Measurements from ENCODE around the gene NDUFA13. TPM values are rescaled to one million over a fixed set of nuclear protein-coding genes. Genes with fewer than 3 reads are reported as not detected.
A peak's percentile ranks its signal among the peaks of the same experiment; 100 is the strongest.

The NDUFA13 gene
- total RNA-seq, 1 donor from 2014 or later: 278 TPM

DNA sequence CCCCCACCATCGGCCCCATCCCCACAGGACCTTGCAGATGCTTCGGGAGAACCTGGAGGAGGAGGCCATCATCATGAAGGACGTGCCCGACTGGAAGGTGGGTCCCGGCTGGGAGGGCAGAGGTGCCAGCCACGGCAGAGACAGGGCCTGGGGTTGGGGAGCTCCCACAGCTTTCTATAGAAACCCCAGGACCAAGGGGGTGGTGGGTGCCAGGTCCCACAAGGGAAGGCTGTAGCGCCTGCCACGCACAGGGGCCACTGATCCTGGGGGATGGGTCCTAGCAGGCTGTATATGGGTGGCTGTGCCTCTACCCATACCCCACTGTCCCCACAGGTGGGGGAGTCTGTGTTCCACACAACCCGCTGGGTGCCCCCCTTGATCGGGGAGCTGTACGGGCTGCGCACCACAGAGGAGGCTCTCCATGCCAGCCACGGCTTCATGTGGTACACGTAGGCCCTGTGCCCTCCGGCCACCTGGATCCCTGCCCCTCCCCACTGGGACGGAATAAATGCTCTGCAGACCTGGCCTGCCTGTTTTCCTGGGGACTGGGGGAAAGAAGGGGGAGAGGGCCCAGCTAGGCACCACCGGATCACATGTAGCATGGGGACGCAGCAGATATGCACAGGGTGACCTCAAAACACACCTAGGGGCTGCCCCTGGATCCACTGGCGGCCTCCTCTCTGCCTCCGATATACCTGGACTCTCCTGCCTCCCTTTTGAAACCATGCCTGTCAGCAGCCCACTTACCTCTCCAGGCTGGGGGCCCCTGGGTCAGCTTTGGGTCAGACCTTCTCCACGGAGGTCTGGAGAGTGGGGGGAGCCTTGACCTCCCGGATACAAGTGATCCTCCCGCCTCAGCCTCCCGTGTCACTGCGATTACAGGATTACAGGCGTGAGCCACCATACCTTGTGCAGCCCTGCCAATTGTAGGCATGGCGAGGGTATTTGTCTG lies 11.9 kb downstream of the NDUFA13 start:
- H3K36me3 Mint-ChIP-seq (ENCODE audit: low read depth, unreplicated experiment): peaks cover 4% of the 10 kb centered on the region
- no peak overlapping the region for H3K4me3 Mint-ChIP-seq (ENCODE audit: unreplicated experiment)
- peaks cover 11% of the 10 kb centered on the region for H3K27me3 Mint-ChIP-seq (ENCODE audit: unreplicated experiment)
- H3K9me3 Mint-ChIP-seq (ENCODE audit: unreplicated experiment): no peaks in the 10 kb centered on the region
- H3K27ac Mint-ChIP-seq (ENCODE audit: unreplicated experiment): no peak overlapping the region
- DNase-seq (ENCODE audit: low spot score): no peak
- H3K4me1 Mint-ChIP-seq (ENCODE audit: unreplicated experiment): peaks cover 2% of the 10 kb centered on the region
- TF ChIP-seq, protein P1, sequence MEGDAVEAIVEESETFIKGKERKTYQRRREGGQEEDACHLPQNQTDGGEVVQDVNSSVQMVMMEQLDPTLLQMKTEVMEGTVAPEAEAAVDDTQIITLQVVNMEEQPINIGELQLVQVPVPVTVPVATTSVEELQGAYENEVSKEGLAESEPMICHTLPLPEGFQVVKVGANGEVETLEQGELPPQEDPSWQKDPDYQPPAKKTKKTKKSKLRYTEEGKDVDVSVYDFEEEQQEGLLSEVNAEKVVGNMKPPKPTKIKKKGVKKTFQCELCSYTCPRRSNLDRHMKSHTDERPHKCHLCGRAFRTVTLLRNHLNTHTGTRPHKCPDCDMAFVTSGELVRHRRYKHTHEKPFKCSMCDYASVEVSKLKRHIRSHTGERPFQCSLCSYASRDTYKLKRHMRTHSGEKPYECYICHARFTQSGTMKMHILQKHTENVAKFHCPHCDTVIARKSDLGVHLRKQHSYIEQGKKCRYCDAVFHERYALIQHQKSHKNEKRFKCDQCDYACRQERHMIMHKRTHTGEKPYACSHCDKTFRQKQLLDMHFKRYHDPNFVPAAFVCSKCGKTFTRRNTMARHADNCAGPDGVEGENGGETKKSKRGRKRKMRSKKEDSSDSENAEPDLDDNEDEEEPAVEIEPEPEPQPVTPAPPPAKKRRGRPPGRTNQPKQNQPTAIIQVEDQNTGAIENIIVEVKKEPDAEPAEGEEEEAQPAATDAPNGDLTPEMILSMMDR (IDR thresholded peaks at IDR 0.05; ENCODE audit: unreplicated experiment): no peak

DNA sequence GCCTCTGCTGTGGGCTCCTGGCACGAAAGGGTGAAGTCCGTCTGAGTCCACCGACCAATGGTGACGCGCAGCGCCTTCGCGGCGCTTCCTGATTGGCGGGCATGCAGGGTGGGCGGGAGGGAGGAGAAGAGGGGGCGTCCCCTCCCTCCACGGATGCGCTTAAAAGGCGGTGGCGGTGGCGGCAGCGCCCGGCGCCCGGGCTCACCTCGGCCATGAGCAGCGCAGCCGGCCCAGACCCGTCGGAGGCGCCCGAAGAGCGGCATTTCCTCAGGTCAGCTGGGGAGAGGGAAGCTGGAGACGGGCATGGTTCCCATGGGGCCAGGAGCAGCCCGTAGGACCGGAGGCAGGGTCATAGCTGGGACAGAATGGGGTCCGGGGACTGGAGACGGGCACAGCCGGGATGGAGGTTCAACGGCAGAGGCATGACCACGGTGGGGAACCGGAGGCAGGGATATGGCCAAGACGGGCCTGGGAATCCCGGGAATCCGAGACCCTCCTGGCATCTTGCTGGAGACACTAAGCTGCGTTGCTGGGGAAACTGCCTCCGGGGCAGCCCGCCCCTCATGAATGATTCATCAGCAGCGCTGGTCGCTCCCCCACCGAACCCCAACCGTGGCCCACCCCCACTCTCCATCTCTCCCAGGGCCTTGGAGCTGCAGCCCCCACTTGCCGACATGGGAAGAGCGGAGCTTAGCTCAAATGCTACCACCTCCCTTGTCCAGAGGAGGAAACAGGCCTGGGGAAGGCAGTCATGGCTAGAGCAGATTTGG lies 12.9 kb downstream of the NDUFA13 start, which contains the start of gene YJEFN3:
Gene YJEFN3, plus strand, starts transcription at position 191 of the 770 bp plus-strand sequence. Its CDS starts 22 bp downstream, at position 213.
- peaks cover 2% of the 10 kb centered on the region for H3K4me1 Mint-ChIP-seq (ENCODE audit: unreplicated experiment)
- H3K4me3 Mint-ChIP-seq (ENCODE audit: unreplicated experiment): peak within 1 kb of the TSS; percentile 56
- TF ChIP-seq, protein P1 (IDR thresholded peaks at IDR 0.05; ENCODE audit: unreplicated experiment): no peak
- H3K27me3 Mint-ChIP-seq (ENCODE audit: unreplicated experiment): peaks cover 10% of the 10 kb centered on the region
- H3K36me3 Mint-ChIP-seq (ENCODE audit: low read depth, unreplicated experiment): peaks cover 4% of the 10 kb centered on the region
- no peak within 1 kb of the TSS for H3K27ac Mint-ChIP-seq (ENCODE audit: unreplicated experiment)
- no peaks in the 10 kb centered on the region for H3K9me3 Mint-ChIP-seq (ENCODE audit: unreplicated experiment)
- no peak for DNase-seq (ENCODE audit: low spot score)

DNA sequence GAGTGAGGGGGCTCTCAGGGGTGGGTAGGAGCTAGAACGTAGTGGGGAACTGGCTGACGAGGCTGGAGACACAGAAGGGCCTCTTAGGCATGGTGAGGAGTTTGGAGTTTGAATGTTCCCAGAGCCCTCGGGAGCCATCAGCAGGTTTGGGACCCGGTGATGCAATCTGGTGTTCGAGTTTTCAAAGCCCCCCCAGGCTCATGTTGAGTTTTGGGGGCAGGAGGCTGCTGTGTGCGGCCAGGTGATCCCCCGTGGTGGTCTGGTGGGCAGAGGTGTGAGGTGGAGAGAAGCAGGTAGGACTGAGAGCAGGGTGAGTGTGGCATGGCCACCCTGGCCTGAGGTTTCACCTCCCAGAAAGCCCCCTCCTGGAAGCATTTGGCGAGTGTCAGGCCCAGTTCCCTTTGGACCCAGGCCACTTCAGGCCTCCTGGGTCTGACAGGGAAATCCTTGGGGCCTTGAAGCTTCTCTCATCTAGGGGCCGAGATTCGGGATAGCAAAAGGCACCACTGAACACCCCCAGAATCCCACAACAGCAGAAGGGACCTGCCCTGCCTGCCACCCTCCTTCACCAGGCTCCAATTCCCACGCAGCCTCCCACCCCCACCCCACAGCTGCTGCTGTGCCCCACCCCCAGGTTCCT lies 13.9 kb downstream of the NDUFA13 start:
- H3K4me3 Mint-ChIP-seq (ENCODE audit: unreplicated experiment): peak overlapping the region; percentile 56
- H3K9me3 Mint-ChIP-seq (ENCODE audit: unreplicated experiment): no peaks in the 10 kb centered on the region
- TF ChIP-seq, protein P1 (IDR thresholded peaks at IDR 0.05; ENCODE audit: unreplicated experiment): no peak
- peaks cover 12% of the 10 kb centered on the region for H3K27me3 Mint-ChIP-seq (ENCODE audit: unreplicated experiment)
- H3K36me3 Mint-ChIP-seq (ENCODE audit: low read depth, unreplicated experiment): peaks cover 7% of the 10 kb centered on the region
- H3K4me1 Mint-ChIP-seq (ENCODE audit: unreplicated experiment): peaks cover 2% of the 10 kb centered on the region
- no peak for DNase-seq (ENCODE audit: low spot score)
- H3K27ac Mint-ChIP-seq (ENCODE audit: unreplicated experiment): peak overlapping the region; percentile 24

DNA sequence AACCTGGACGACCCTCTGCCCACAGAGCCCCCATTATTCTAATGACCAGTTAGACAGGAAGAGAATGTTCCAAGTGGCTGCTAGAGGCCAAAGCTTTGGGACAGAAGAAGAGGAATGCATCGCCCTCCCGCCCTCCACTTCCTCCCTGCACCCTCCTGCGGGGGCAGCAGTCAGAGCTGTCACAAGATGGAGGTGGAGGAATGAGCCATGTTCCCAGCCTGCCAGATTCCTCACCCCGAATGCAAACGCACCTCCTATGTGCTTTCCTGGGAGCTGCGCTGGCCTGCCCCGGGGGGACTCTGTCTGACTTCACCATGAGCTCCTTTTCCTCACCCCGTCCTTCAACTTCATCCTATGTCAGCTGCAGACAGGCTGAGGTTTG lies 14.4 kb downstream of the NDUFA13 start:
- DNase-seq (ENCODE audit: low spot score): no peak
- Mint-ChIP-seq H3K36me3 (ENCODE audit: low read depth, unreplicated experiment) (peaks cover 7% of the 10 kb centered on the region), H3K9me3 (ENCODE audit: unreplicated experiment) (no peaks in the 10 kb centered on the region), H3K4me1 (ENCODE audit: unreplicated experiment) (peaks cover 2% of the 10 kb centered on the region), H3K4me3 (ENCODE audit: unreplicated experiment) (no peak overlapping the region), H3K27me3 (ENCODE audit: unreplicated experiment) (peaks cover 12% of the 10 kb centered on the region), H3K27ac (ENCODE audit: unreplicated experiment) (no peak overlapping the region)
- TF ChIP-seq, protein P1 (IDR thresholded peaks at IDR 0.05; ENCODE audit: unreplicated experiment): no peak

Measured in endothelial cell (in vitro differentiated cells).